ENCODE data around the gene ALPP.

GRCh38 chr2:232410238-232410900 is 31.8 kb downstream of the ALPP start:
- TF ChIP-seq POLR2A (IDR thresholded peaks at IDR 0.05): no peak
- TF ChIP-seq CTCF (IDR thresholded peaks at IDR 0.05): no peak
